Kidney (tissue), 14 donors: ENCODE data around the gene C13orf46. TPM values are rescaled to one million over a fixed set of nuclear protein-coding genes. Genes with fewer than 3 reads are reported as not detected.

Experiments used
- DNase-seq, 5 donors: peaks; one replicate each; pipeline ENCODE4 v3.0.0-alpha.2; 2013 to 2020
- FAIRE-seq: peaks from 2 replicates; lab custom pipeline; 2012; peaks lifted over from hg19 to GRCh38; lab: Jason Lieb, UNC
- H3K27ac ChIP-seq, 2 donors: one replicate each; pipeline ENCODE4 v1.7.0; 2013; ENCODE audit warnings: low read depth in 2 of 2, low read length in 2 of 2, inconsistent platforms in 1 of 2
- H3K27me3 ChIP-seq: one replicate; pipeline ENCODE4 v1.7.1; 2013; ENCODE audit warnings: low read length, inconsistent platforms; ENCODE audit not compliant: control insufficient read depth, insufficient read depth
- H3K36me3 ChIP-seq, 3 donors: one replicate each; pipeline versions ENCODE4 v1.7.0 to v1.7.1; 2013; ENCODE audit warnings: low read length in 3 of 3, control low read depth in 1 of 3, inconsistent platforms in 1 of 3; ENCODE audit not compliant: insufficient read depth in 3 of 3, control insufficient read depth in 2 of 3
- H3K4me1 ChIP-seq, 3 donors: one replicate each; pipeline versions ENCODE4 v1.7.0 to v1.7.1; 2013; ENCODE audit warnings: low read length in 3 of 3, inconsistent platforms in 1 of 3, low read depth in 1 of 3; ENCODE audit not compliant: control insufficient read depth in 2 of 3, insufficient read depth in 2 of 3
- H3K4me3 ChIP-seq, 3 donors: one replicate each; pipeline versions ENCODE4 v1.7.0 to v1.8.1; 2013; ENCODE audit warnings: low read length in 3 of 3, control low read depth in 1 of 3, inconsistent platforms in 1 of 3
- H3K9ac ChIP-seq, 3 donors: one replicate each; pipeline versions ENCODE4 v1.7.0 to v1.7.1; 2013; ENCODE audit warnings: low read length in 3 of 3, control low read depth in 1 of 3, inconsistent platforms in 1 of 3
- H3K9me3 ChIP-seq, 3 donors: one replicate each; pipeline versions ENCODE4 v1.7.0 to v1.7.1; 2013; ENCODE audit warnings: low read length in 3 of 3, control low read depth in 1 of 3, inconsistent platforms in 1 of 3; ENCODE audit not compliant: control insufficient read depth in 2 of 3, insufficient read depth in 1 of 3
- CTCF ChIP-seq: IDR thresholded peaks from 3 replicates; pipeline ENCODE4 v1.5.1; 2012; ENCODE audit warnings: mild to moderate bottlenecking, moderate library complexity, borderline replicate concordance; ENCODE audit not compliant: insufficient read depth; ENCODE audit errors: extremely low read depth
- intact Hi-C: fragments of 100-400 bp; cut with DNase I; formaldehyde crosslinking; loops from one replicate; pipeline ENCODE4 v1.11.1; 2022
- polyA plus RNA-seq: library from polyadenylated mRNA; stranded (reverse); fragments of 350-450 nt; fragmentation: Illumina TruSeq; extraction: RNeasy Lipid Tissue Mini Kit (QIAGEN cat#74804); gene quantifications from one replicate; pipeline ENCODE4 v1.2.3, GENCODE V29; 2014; ENCODE audit warnings: low read depth, low replicate concordance; ENCODE audit not compliant: insufficient read depth
- total RNA-seq: library from RNA; stranded (reverse); fragmentation: NEBNext Ultra II Directional; extraction: Animal tissue kit (Norgen Biotek cat#: 25700); gene quantifications from one replicate; pipeline ENCODE4 v1.2.1, GENCODE V29; 2021
- donor health status: control.
- donor health status: control.
- donor health status: control.
- donor health status: control.
- donor health status: control.
- donor health status: DM: yes; HTN: yes; CAD: no.
- donor health status: Normal renal cell carcinoma (clear cell type).

Gene C13orf46
- total and polyA plus RNA-seq, 2 donors from 2014 or later: 1.1 TPM; not detected in 1

- no peak overlapping the region for H3K9ac ChIP-seq
- peaks cover 0 to 3% (median 0%) of the 10 kb centered on the region in 3 donors for H3K4me1 ChIP-seq
- H3K4me3 ChIP-seq: no peak overlapping the region
- FAIRE-seq (no peak), DNase-seq (no peak)
- intact Hi-C loops: no loop called here
- H3K36me3 ChIP-seq: peaks cover 0 to 3% (median 0%) of the 10 kb centered on the region in 3 donors
- H3K9me3 ChIP-seq: no peaks in the 10 kb centered on the region
- TF ChIP-seq CTCF: no peak
- H3K27me3 ChIP-seq: no peaks in the 10 kb centered on the region
- no peak overlapping the region for H3K27ac ChIP-seq
Measured at GRCh38 chr13:114013952-114014629, 40.2 kb upstream of the C13orf46 start.

- peaks cover 0 to 6% (median 0%) of the 10 kb centered on the region in 3 donors for H3K36me3 ChIP-seq
Measured at GRCh38 chr13:114013336-114013735, 39.5 kb upstream of the C13orf46 start.

GRCh38 chr13:114012921-114013320 is 39.0 kb upstream of the C13orf46 start:
- DNase-seq (no peak), FAIRE-seq (no peak)
- intact Hi-C loops: no loop called here
- Histone ChIP-seq H3K9ac (no peak overlapping the region), H3K9me3 (no peaks in the 10 kb centered on the region), H3K4me1 (peaks cover 0 to 3% (median 0%) of the 10 kb centered on the region in 3 donors), H3K4me3 (no peak overlapping the region), H3K36me3 (peaks cover 0 to 6% (median 0%) of the 10 kb centered on the region in 3 donors), H3K27me3 (no peaks in the 10 kb centered on the region), H3K27ac (no peak overlapping the region)
- no peak for TF ChIP-seq CTCF

More at GRCh38 chr13:114013336-114013735, 39.5 kb upstream of the C13orf46 start:
- no peaks in the 10 kb centered on the region for H3K27me3 ChIP-seq
- peaks cover 0 to 3% (median 0%) of the 10 kb centered on the region in 3 donors for H3K4me1 ChIP-seq
- no peak for DNase-seq
- intact Hi-C loops: no loop called here
- H3K9me3 ChIP-seq: no peaks in the 10 kb centered on the region
- no peak for TF ChIP-seq CTCF
- no peak overlapping the region for H3K4me3 ChIP-seq
- no peak overlapping the region for H3K9ac ChIP-seq
- H3K27ac ChIP-seq: no peak overlapping the region
- no peak for FAIRE-seq
